HG03159 (cell line): ENCODE results near the gene PLXNA4.
A peak's percentile ranks its signal among the peaks of the same experiment; 100 is the strongest.

Source experiments
- ATAC-seq: cut with Tn5 transposase; IDR thresholded peaks from one replicate; pipeline ENCODE4 v1.9.1; 2021; ENCODE audit warnings: mild to moderate bottlenecking, moderate library complexity; ENCODE audit not compliant: unreplicated experiment

PLXNA4 gene

GRCh38 chr7:132590162-132590561 is 13.9 kb upstream of the PLXNA4 start:
- no peak for ATAC-seq

GRCh38 chr7:132588596-132588995 is 12.3 kb upstream of the PLXNA4 start:
- ATAC-seq = no peak

GRCh38 chr7:132584796-132585494 is 8.7 kb upstream of the PLXNA4 start:
- no peak for ATAC-seq

GRCh38 chr7:132581431-132581830 is 5.2 kb upstream of the PLXNA4 start:
- ATAC-seq = no peak

GRCh38 chr7:132580717-132581285 is 4.5 kb upstream of the PLXNA4 start:
- ATAC-seq = peak; percentile 67

GRCh38 chr7:132580277-132580676 is 4.0 kb upstream of the PLXNA4 start:
- ATAC-seq = no peak

- no peak for ATAC-seq
Observed at GRCh38 chr7:132579260-132579899, 3.1 kb upstream of the PLXNA4 start.

GRCh38 chr7:132578826-132579225 is 2.6 kb upstream of the PLXNA4 start:
- ATAC-seq = no peak

GRCh38 chr7:132578050-132578370 is 1.7 kb upstream of the PLXNA4 start:
- ATAC-seq = no peak

- ATAC-seq = no peak
Observed at GRCh38 chr7:132577206-132578049, 1.2 kb upstream of the PLXNA4 start.

GRCh38 chr7:132576721-132577085 is 433 bp upstream of the PLXNA4 start:
- ATAC-seq = no peak

GRCh38 chr7:132575419-132575981 is 770 bp downstream of the PLXNA4 start:
- no peak for ATAC-seq

GRCh38 chr7:132574223-132574622 is 2.0 kb downstream of the PLXNA4 start:
- no peak for ATAC-seq

- no peak for ATAC-seq
Observed at GRCh38 chr7:132573251-132573955, 2.9 kb downstream of the PLXNA4 start.

GRCh38 chr7:132572526-132572925 is 3.7 kb downstream of the PLXNA4 start:
- no peak for ATAC-seq

- no peak for ATAC-seq
Observed at GRCh38 chr7:132571970-132572369, 4.3 kb downstream of the PLXNA4 start.

- ATAC-seq = no peak
Observed at GRCh38 chr7:132569884-132570614, 6.2 kb downstream of the PLXNA4 start.

- no peak for ATAC-seq
Observed at GRCh38 chr7:132568962-132569361, 7.3 kb downstream of the PLXNA4 start.

- no peak for ATAC-seq
Observed at GRCh38 chr7:132565885-132566284, 10.4 kb downstream of the PLXNA4 start.

- ATAC-seq = no peak
Observed at GRCh38 chr7:132565441-132565840, 10.8 kb downstream of the PLXNA4 start.
